BJ (cell line): ENCODE results near the gene PRDX5. TPM values are rescaled to one million over a fixed set of nuclear protein-coding genes. Genes with fewer than 3 reads are reported as not detected.
A peak's percentile ranks its signal among the peaks of the same experiment; 100 is the strongest.

Experiments
- CTCF ChIA-PET: fragments of 350-600 bp; formaldehyde crosslinking; extraction: SDS; loops from one replicate; lab custom pipeline; 2021; ENCODE audit warnings: antibody characterized with exemption, inconsistent platforms; lab: Yijun Ruan, JAX
- POLR2A ChIA-PET: fragments of 300-600 bp; sonication (Branson Sonifier 250); formaldehyde crosslinking; extraction: SDS; loops from one replicate; lab custom pipeline; 2021; ENCODE audit warnings: antibody characterized with exemption; lab: Charles Lee
- DNase-seq: peaks from one replicate; pipeline ENCODE4 v3.0.0-alpha.2; 2011; ENCODE audit warnings: low read depth
- H3K27me3 ChIP-seq: 2 replicates; pipeline ENCODE4 v1.6.0; 2011; ENCODE audit warnings: low read length; ENCODE audit not compliant: control insufficient read depth, insufficient read depth
- H3K36me3 ChIP-seq: 2 replicates; pipeline ENCODE4 v1.5.1; 2011; ENCODE audit warnings: low read length; ENCODE audit not compliant: control insufficient read depth, insufficient read depth
- H3K4me3 ChIP-seq: 2 replicates; pipeline ENCODE4 v1.5.1; 2011; ENCODE audit warnings: low read depth, mild to moderate bottlenecking, control low read depth, low read length
- CTCF ChIP-seq: IDR thresholded peaks from 2 replicates; pipeline ENCODE4 v1.5.1; 2011; ENCODE audit warnings: low read depth, mild to moderate bottlenecking, control low read depth, inconsistent platforms, low read length, moderate library complexity; ENCODE audit not compliant: insufficient read depth
- polyA plus RNA-seq: library from polyadenylated mRNA; depleted of rRNA; stranded (reverse); fragments of >200 nt; gene quantifications from 2 replicates; pipeline ENCODE4 v1.2.3, GENCODE V29; 2011

PRDX5 gene
- polyA plus RNA-seq, 1 experiment = 398 TPM

DNA sequence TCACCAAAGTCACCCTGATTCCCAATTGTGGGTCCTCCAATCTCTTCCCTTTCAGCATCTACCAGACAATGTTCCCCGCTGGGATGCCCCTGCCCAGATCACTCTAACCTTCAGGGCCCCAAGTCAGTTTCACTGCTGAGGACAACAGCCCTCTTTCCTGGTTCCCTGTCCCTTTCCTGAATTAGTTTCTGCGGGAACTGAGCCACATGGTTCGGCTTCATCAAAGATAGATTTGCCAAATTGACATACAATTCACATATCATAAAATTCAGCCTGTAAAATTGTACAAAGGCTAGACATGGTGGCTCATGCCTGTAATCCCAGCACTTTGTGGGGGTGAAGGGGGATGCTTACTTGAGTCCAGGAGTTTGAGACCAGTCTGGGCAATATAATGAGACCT is 10.1 kb downstream of the PRDX5 start:
- no peak overlapping the region for H3K4me3 ChIP-seq
- ChIA-PET CTCF (no interaction called here), POLR2A (no interaction called here)
- TF ChIP-seq CTCF = no peak
- H3K27me3 ChIP-seq = no peaks in the 10 kb centered on the region
- DNase-seq = no peak
- H3K36me3 ChIP-seq = peaks cover 2% of the 10 kb centered on the region; the same call in 1 of the 2 replicates

GRCh38 chr11:64330888-64331287 is 13.0 kb downstream of the PRDX5 start:
- no peaks in the 10 kb centered on the region for H3K27me3 ChIP-seq
- ChIA-PET POLR2A (no interaction called here), CTCF (interaction anchor here (0.8 to 3.1 kb wide), 12 partner anchors 8 to 126 kb away, joined by 3 to 28 read pairs (median 5); partner anchors contain the start of genes CCDC88B and PLCB3)
- H3K4me3 ChIP-seq = no peak overlapping the region
- TF ChIP-seq CTCF = no peak
- no peaks in the 10 kb centered on the region for H3K36me3 ChIP-seq
- no peak for DNase-seq

DNA sequence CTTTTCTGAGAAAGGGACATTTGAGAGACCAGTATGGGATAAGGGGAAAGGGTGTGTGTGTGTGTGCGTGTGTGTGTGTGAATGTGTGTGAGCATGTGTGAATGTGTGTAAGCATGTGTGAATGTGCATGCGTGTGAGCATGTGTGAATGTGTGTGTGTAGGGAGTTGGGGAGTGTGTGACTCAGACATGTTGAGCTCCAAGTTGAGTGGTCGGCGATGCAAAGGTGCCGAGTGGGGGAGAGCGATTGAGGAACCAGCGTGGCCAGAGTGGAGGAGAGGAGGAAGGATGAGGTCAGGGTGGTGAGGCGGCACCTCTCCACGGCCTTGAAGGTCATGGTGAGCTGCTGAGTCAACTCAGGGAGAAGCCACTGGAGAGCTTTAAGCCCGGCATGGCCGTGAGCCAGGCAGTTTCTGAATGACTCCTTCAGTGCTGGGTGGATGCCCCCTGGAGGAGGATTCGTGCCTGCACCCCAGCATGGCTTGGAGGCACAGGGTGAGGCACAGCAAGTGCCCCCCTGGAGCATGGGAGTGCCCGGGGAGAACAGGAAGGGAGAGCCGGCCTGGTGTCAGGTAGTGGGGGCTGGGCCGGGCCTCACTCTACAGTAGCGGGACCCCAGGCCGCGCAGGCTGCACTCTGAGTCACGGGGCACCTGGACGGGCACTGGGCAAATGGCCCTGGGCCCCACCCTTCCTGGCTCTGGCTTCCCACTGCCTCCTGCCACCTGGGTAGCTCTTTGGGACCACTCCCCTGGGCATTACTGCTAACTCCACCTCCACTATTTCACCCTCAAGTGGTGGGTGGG is 13.8 kb downstream of the PRDX5 start:
- TF ChIP-seq CTCF = peak; percentile 81
- DNase-seq = no peak
- CTCF ChIA-PET = interaction anchor here (0.8 to 3.1 kb wide), 16 partner anchors 9 to 127 kb away, joined by 3 to 28 read pairs (median 5); partner anchors contain the start of genes CCDC88B, GPR137, PLCB3 and PRDX5
- Histone ChIP-seq H3K36me3 (no peaks in the 10 kb centered on the region), H3K27me3 (no peaks in the 10 kb centered on the region), H3K4me3 (no peak overlapping the region)
- POLR2A ChIA-PET = interaction anchor here (0.5 kb wide), 1 partner anchor 79 kb away, joined by 14 read pairs; no protein-coding TSS in a partner anchor

DNA sequence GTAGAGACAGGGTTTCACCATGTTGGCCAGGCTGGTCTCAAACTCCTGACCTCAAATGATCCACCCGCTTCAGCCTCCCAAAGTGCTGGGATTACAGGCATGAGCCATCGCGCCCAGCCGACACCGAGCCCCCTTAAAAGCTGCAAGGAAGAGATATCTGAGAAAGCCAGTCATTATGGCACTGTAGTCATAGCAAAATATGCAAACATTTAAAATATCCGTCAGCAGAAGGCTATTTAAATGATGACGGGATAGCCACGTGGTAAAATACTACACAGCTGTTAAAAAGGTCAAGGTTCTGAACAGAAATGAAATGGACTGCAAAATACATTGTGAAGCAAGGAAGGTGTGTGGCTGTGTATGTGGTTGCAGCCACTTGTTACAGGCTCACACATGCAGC is 15.6 kb downstream of the PRDX5 start:
- Histone ChIP-seq H3K36me3 (no peaks in the 10 kb centered on the region), H3K27me3 (no peaks in the 10 kb centered on the region), H3K4me3 (no peak overlapping the region)
- no peak for DNase-seq
- ChIA-PET CTCF (interaction anchor here (1.1 to 2.6 kb wide), 3 partner anchors 8 to 22 kb away, joined by 3 to 28 read pairs (median 5); partner anchors contain the start of gene CCDC88B), POLR2A (no interaction called here)
- TF ChIP-seq CTCF = no peak
